DOHH2 (cell line): Measurements from ENCODE around the gene AGER.

Source experiments
- H3F3A ChIP-seq: fragments of 200-600 bp; sonication (generic), shearing (Covaris generic); 2 replicates; pipeline ENCODE4 v1.6.0; 2016; ENCODE audit warnings: antibody characterized with exemption, mild to moderate bottlenecking; ENCODE audit not compliant: control insufficient read depth, insufficient read depth
- H3K27ac ChIP-seq: fragments of 200-600 bp; sonication (generic); 2 replicates; pipeline ENCODE4 v1.5.1; 2014; ENCODE audit warnings: low read depth, mild to moderate bottlenecking, low read length, moderate library complexity
- H3K27me3 ChIP-seq: fragments of 200-600 bp; sonication (generic); 2 replicates; pipeline ENCODE4 v1.6.1; 2014; ENCODE audit warnings: mild to moderate bottlenecking, low read length, mixed read lengths; ENCODE audit not compliant: control insufficient read depth
- H3K36me3 ChIP-seq: fragments of 200-600 bp; sonication (generic); 2 replicates; pipeline ENCODE4 v1.6.1; 2014; ENCODE audit warnings: mild to moderate bottlenecking, low read length, moderate library complexity, mixed read lengths; ENCODE audit not compliant: control insufficient read depth
- H3K4me1 ChIP-seq: fragments of 200-600 bp; sonication (generic); 2 replicates; pipeline ENCODE4 v1.6.1; 2014; ENCODE audit warnings: mild to moderate bottlenecking, low read length, mixed read lengths; ENCODE audit not compliant: control insufficient read depth
- H3K4me2 ChIP-seq: fragments of 200-600 bp; sonication (generic); 2 replicates; pipeline ENCODE4 v1.6.0; 2014; ENCODE audit warnings: mild to moderate bottlenecking, low read length, moderate library complexity
- H3K4me3 ChIP-seq: fragments of 200-600 bp; sonication (generic); 2 replicates; pipeline ENCODE4 v1.5.1; 2014; ENCODE audit warnings: mild to moderate bottlenecking, low read length, mixed read lengths
- H3K79me2 ChIP-seq: fragments of 200-600 bp; sonication (generic); 2 replicates; pipeline ENCODE4 v1.6.1; 2014; ENCODE audit warnings: mild to moderate bottlenecking, low read length, mixed read lengths; ENCODE audit not compliant: control insufficient read depth
- H3K9me2 ChIP-seq: fragments of 200-600 bp; sonication (generic); replicated peaks from 2 replicates; pipeline ENCODE4 v1.6.1; 2014; ENCODE audit warnings: mild to moderate bottlenecking, low read length, mixed read lengths; ENCODE audit not compliant: control insufficient read depth
- H3K9me3 ChIP-seq: fragments of 200-600 bp; sonication (generic); 2 replicates; pipeline ENCODE4 v1.6.1; 2014; ENCODE audit warnings: antibody characterized with exemption, low read length, mixed read lengths; ENCODE audit not compliant: control insufficient read depth, insufficient read depth
- H4K20me1 ChIP-seq: fragments of 200-600 bp; sonication (generic); 2 replicates; pipeline ENCODE4 v1.6.0; 2014; ENCODE audit warnings: low read depth, mild to moderate bottlenecking, antibody characterized with exemption, low read length, moderate library complexity; ENCODE audit not compliant: control insufficient read depth, insufficient read depth
- CTCF ChIP-seq: fragments of 200-600 bp; sonication (generic); IDR thresholded peaks from one replicate; pipeline ENCODE4 v1.5.1; 2014; ENCODE audit warnings: antibody characterized with exemption, mild to moderate bottlenecking, low read depth, low read length; ENCODE audit not compliant: poor library complexity, severe bottlenecking
- EZH2phosphoT487 ChIP-seq: fragments of 200-600 bp; sonication (generic); IDR thresholded peaks from 2 replicates; pipeline ENCODE4 v1.6.1; 2017; ENCODE audit warnings: borderline replicate concordance, mild to moderate bottlenecking, antibody characterized with exemption, low read length, moderate library complexity, mixed read lengths

The AGER gene

GRCh38 chr6:32137454-32137853, 46.6 kb downstream of the AGER start:
- H3K36me3 ChIP-seq, result no peaks in the 10 kb centered on the region
- no peak overlapping the region for H3K4me3 ChIP-seq
- no peak overlapping the region for H3K4me2 ChIP-seq
- no peaks in the 10 kb centered on the region for H3F3A ChIP-seq
- H3K27me3 ChIP-seq, result peaks cover 8% of the 10 kb centered on the region; the same call in 1 of the 2 replicates
- H3K9me2 ChIP-seq, result no peaks in the 10 kb centered on the region
- H3K79me2 ChIP-seq, result no peaks in the 10 kb centered on the region
- TF ChIP-seq EZH2phosphoT487 (no peak), CTCF (no peak)
- no peak overlapping the region for H3K27ac ChIP-seq
- no peaks in the 10 kb centered on the region for H3K9me3 ChIP-seq
- H4K20me1 ChIP-seq, result no peaks in the 10 kb centered on the region
- no peaks in the 10 kb centered on the region for H3K4me1 ChIP-seq

DNA sequence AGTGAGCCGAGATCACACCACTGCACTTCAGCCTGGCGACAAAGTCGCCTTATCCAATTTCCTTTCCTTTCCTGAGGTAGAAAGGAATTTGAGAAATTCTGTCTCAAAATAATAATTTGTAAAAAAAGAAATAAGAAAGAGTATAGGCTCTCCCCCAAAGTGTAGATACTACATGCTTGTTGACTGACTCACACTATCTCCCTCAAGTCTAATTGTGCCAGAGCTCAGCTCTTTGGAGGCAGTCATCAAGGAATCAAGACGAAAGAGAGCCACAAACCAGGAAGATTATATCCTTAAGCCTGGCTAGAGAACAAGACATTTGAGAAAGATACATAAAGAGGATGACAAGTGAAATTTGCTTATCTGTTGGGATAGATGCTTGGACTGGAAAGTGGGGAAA, 50.3 kb downstream of the AGER start:
- peaks cover 11% of the 10 kb centered on the region for H3K79me2 ChIP-seq
- H3K4me2 ChIP-seq, result no peak overlapping the region
- no peaks in the 10 kb centered on the region for H3K9me2 ChIP-seq
- H3K27ac ChIP-seq, result no peak overlapping the region
- no peak overlapping the region for H3K4me3 ChIP-seq
- H3K4me1 ChIP-seq, result peaks cover 11% of the 10 kb centered on the region
- H3K27me3 ChIP-seq, result peaks cover 8% of the 10 kb centered on the region; the same call in 1 of the 2 replicates
- H3K36me3 ChIP-seq, result peaks cover 2% of the 10 kb centered on the region
- TF ChIP-seq CTCF, result no peak
- TF ChIP-seq EZH2phosphoT487, result no peak
- H4K20me1 ChIP-seq, result no peaks in the 10 kb centered on the region
- H3F3A ChIP-seq, result 0 out of 2 replicates have a peak, but pooled peaks cover 3% of the 10 kb centered on the region
- H3K9me3 ChIP-seq, result no peaks in the 10 kb centered on the region

DNA sequence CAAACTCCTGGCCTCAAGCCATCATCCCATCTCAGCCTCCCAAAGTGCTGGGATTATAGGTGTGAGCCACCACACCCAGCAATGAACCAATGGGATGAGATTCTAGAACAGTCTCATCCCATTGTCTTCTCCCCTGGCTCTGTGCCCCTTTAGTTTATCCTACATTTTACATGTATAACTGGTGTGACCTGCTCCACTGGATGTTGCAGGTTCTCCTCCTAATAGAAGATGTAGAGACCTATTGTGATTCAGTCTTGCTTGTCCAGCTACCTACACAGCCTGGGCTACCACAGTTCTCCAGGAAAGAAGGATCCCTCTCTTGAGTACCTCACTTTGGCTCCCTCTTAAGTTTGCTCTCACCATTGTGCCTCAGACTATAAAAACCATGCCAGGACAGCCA, 51.9 kb downstream of the AGER start:
- peaks cover 8% of the 10 kb centered on the region; the same call in 1 of the 2 replicates for H3K27me3 ChIP-seq
- H3K4me1 ChIP-seq, result peaks cover 19% of the 10 kb centered on the region
- H3K9me3 ChIP-seq, result no peaks in the 10 kb centered on the region
- no peak overlapping the region for H3K27ac ChIP-seq
- H3K79me2 ChIP-seq, result peaks cover 25% of the 10 kb centered on the region
- no peaks in the 10 kb centered on the region for H4K20me1 ChIP-seq
- no peaks in the 10 kb centered on the region for H3K9me2 ChIP-seq
- H3K4me3 ChIP-seq, result no peak overlapping the region
- no peak overlapping the region for H3K4me2 ChIP-seq
- 0 out of 2 replicates have a peak, but pooled peaks cover 3% of the 10 kb centered on the region for H3F3A ChIP-seq
- TF ChIP-seq EZH2phosphoT487 (no peak), CTCF (no peak)
- peaks cover 12% of the 10 kb centered on the region for H3K36me3 ChIP-seq
